Middle frontal gyrus (tissue), 1 donor: ENCODE measurements around the gene TRIM17.

ENCODE experiments used
- DNase-seq: peaks from one replicate; pipeline ENCODE4 v3.0.0-alpha.2; 2015; ENCODE audit warnings: low spot score; ENCODE audit errors: extremely low spot score

The TRIM17 gene

GRCh38 chr1:228402641-228403025 lies 14.0 kb downstream of the TRIM17 start:
- DNase-seq = no peak

- no peak for DNase-seq
These were observed 14.7 kb downstream of the TRIM17 start for GRCh38 chr1:228401782-228402640.

- no peak for DNase-seq
These were observed 15.8 kb downstream of the TRIM17 start for GRCh38 chr1:228400692-228401454.

GRCh38 chr1:228400237-228400651 lies 16.4 kb downstream of the TRIM17 start:
- no peak for DNase-seq

GRCh38 chr1:228399531-228400236 lies 17.0 kb downstream of the TRIM17 start:
- no peak for DNase-seq

GRCh38 chr1:228398741-228399461 lies 17.8 kb downstream of the TRIM17 start:
- no peak for DNase-seq

- no peak for DNase-seq
These were observed 18.7 kb downstream of the TRIM17 start for GRCh38 chr1:228397966-228398365.

GRCh38 chr1:228396770-228397662 lies 19.6 kb downstream of the TRIM17 start:
- no peak for DNase-seq

- DNase-seq = no peak
These were observed 21.9 kb downstream of the TRIM17 start for GRCh38 chr1:228394571-228395394.

- no peak for DNase-seq
These were observed 22.7 kb downstream of the TRIM17 start for GRCh38 chr1:228393811-228394570.

- no peak for DNase-seq
These were observed 23.4 kb downstream of the TRIM17 start for GRCh38 chr1:228393268-228393701.

- no peak for DNase-seq
These were observed 24.3 kb downstream of the TRIM17 start for GRCh38 chr1:228392111-228392936.

GRCh38 chr1:228391411-228392020 lies 25.1 kb downstream of the TRIM17 start:
- no peak for DNase-seq

GRCh38 chr1:228390649-228391048 lies 26.0 kb downstream of the TRIM17 start:
- DNase-seq = no peak

GRCh38 chr1:228387321-228387720 lies 29.3 kb downstream of the TRIM17 start:
- DNase-seq = no peak

GRCh38 chr1:228385232-228385631 lies 31.4 kb downstream of the TRIM17 start:
- DNase-seq = no peak

- DNase-seq = no peak
These were observed 32.9 kb downstream of the TRIM17 start for GRCh38 chr1:228383773-228384172.
